ENCODE measurements around the gene C5orf15. TPM values are rescaled to one million over a fixed set of nuclear protein-coding genes. Genes with fewer than 3 reads are reported as not detected.

C5orf15 gene
- total RNA-seq, 2 donors from 2014 or later: 39.5 to 56.1 TPM

GRCh38 chr5:133992429-133993155, 24.2 kb upstream of the C5orf15 start:
- DNase-seq (ENCODE audit: low spot score) (no peak), ATAC-seq (ENCODE audit: insufficient number of reproducible peaks, low FRiP score, low read depth) (no peak)
- Histone ChIP-seq H3K27ac (no peak overlapping the region), H3K9me3 (no peaks in the 10 kb centered on the region), H3K4me1 (ENCODE audit: control insufficient read depth in 1 of 2, low read depth in 2 of 2) (peaks cover 22 to 59% of the 10 kb centered on the region in 2 donors), H3K4me3 (no peak overlapping the region), H3K36me3 (peaks cover 29% of the 10 kb centered on the region), H3K27me3 (replicated peaks; ENCODE audit: insufficient read depth) (no peaks in the 10 kb centered on the region)
- TF ChIP-seq CTCF (IDR thresholded peaks at IDR 0.05): no peak

- no peak overlapping the region for H3K4me3 ChIP-seq
- TF ChIP-seq CTCF (IDR thresholded peaks at IDR 0.05): no peak
- no peak for ATAC-seq (ENCODE audit: insufficient number of reproducible peaks, low FRiP score, low read depth)
- H3K36me3 ChIP-seq: peaks cover 36% of the 10 kb centered on the region
- H3K4me1 ChIP-seq (ENCODE audit: control insufficient read depth in 1 of 2, low read depth in 2 of 2): peaks cover 22 to 51% of the 10 kb centered on the region in 2 donors
- no peak for DNase-seq (ENCODE audit: low spot score)
- no peak overlapping the region for H3K27ac ChIP-seq
- no peaks in the 10 kb centered on the region for H3K9me3 ChIP-seq
- no peaks in the 10 kb centered on the region for H3K27me3 ChIP-seq (replicated peaks; ENCODE audit: insufficient read depth)
Observed at GRCh38 chr5:133991171-133991910, 22.9 kb upstream of the C5orf15 start.

- peaks cover 36% of the 10 kb centered on the region for H3K36me3 ChIP-seq
- no peak for TF ChIP-seq CTCF (IDR thresholded peaks at IDR 0.05)
- no peak for DNase-seq (ENCODE audit: low spot score)
- H3K4me1 ChIP-seq (ENCODE audit: control insufficient read depth in 1 of 2, low read depth in 2 of 2): peaks cover 17 to 41% of the 10 kb centered on the region in 2 donors
- no peak for ATAC-seq (ENCODE audit: insufficient number of reproducible peaks, low FRiP score, low read depth)
- no peaks in the 10 kb centered on the region for H3K27me3 ChIP-seq (replicated peaks; ENCODE audit: insufficient read depth)
- H3K4me3 ChIP-seq: no peak overlapping the region
- H3K9me3 ChIP-seq: no peaks in the 10 kb centered on the region
- no peak overlapping the region for H3K27ac ChIP-seq
Observed at GRCh38 chr5:133990396-133990795, 22.0 kb upstream of the C5orf15 start.

GRCh38 chr5:133985540-133986180, 17.2 kb upstream of the C5orf15 start:
- no peak for TF ChIP-seq CTCF (IDR thresholded peaks at IDR 0.05)
- Histone ChIP-seq H3K9me3 (no peaks in the 10 kb centered on the region), H3K36me3 (peaks cover 65% of the 10 kb centered on the region), H3K4me1 (ENCODE audit: control insufficient read depth in 1 of 2, low read depth in 2 of 2) (no peaks in the 10 kb centered on the region), H3K27me3 (replicated peaks; ENCODE audit: insufficient read depth) (no peaks in the 10 kb centered on the region), H3K4me3 (no peak overlapping the region), H3K27ac (no peak overlapping the region)
- DNase-seq (ENCODE audit: low spot score) (no peak), ATAC-seq (ENCODE audit: insufficient number of reproducible peaks, low FRiP score, low read depth) (no peak)

- DNase-seq (ENCODE audit: low spot score) (no peak), ATAC-seq (ENCODE audit: insufficient number of reproducible peaks, low FRiP score, low read depth) (no peak)
- H3K27me3 ChIP-seq (replicated peaks; ENCODE audit: insufficient read depth): no peaks in the 10 kb centered on the region
- H3K9me3 ChIP-seq: no peaks in the 10 kb centered on the region
- TF ChIP-seq CTCF (IDR thresholded peaks at IDR 0.05): no peak
- peaks cover 48% of the 10 kb centered on the region for H3K36me3 ChIP-seq
- H3K27ac ChIP-seq: no peak overlapping the region
- H3K4me3 ChIP-seq: no peak overlapping the region
- H3K4me1 ChIP-seq (ENCODE audit: control insufficient read depth in 1 of 2, low read depth in 2 of 2): no peaks in the 10 kb centered on the region
Observed at GRCh38 chr5:133983674-133984073, 15.2 kb upstream of the C5orf15 start.

Data from thoracic aorta (tissue), 2 donors.